Pulmonary artery endothelial cell (primary cell): Measurements from ENCODE around the gene ZNF511. TPM values are rescaled to one million over a fixed set of nuclear protein-coding genes. Genes with fewer than 3 reads are reported as not detected.
"Not testable (repeated sequence)": the region's sequence is repeated elsewhere in the genome, so short reads cannot be mapped to it uniquely, and the experiment has no call there.

ENCODE experiments used
- DNase-seq: peaks from one replicate; pipeline ENCODE4 v3.0.0-alpha.2; 2011; ENCODE audit warnings: low read depth, low spot score
- total RNA-seq: library from RNA; depleted of rRNA; stranded (reverse); fragments of >200 nt; gene quantifications from 2 replicates; pipeline ENCODE4 v1.2.3, GENCODE V29; 2014

ZNF511 gene
- total RNA-seq, 1 donor from 2014 or later = 27.4 TPM

DNA sequence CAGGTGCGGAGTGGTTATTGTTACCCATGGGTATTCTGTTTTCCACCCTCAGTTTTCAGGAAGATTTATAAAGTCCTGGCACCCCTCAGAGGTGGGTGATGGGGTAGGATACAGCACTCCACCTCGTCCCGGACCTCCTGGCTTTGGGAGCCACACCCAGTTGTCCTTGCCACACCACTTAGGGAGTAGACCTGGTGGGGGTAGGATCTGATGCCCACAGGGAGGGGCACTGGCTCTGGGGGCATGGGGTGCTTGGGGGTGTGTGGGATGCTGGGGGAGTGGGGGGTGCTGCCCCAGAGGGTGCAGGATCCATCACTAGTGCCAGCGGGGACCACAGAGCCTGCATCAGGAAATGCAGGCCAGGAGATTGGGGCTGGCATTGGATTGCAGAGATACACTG is 4.5 kb downstream of the ZNF511 start:
- no peak for DNase-seq

DNA sequence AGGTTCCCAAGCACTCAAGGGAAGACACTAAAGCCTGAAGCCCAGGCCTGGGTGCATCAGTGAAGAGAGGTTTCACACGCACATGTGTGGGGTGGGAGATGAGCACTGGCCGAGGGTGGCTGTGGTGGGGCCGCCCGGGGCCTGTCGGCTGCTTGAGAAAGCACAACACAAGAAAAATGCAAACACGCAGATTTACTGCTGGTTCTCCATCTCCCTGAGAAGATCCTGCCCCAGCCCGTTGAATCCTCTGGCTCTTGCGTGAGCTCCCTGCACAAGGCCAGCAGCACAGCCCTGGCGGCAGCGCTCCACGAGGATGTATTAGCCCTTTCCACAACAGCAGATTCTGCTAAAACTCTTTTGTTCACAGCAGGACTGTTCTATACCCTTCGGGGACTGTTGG is 6.2 kb downstream of the ZNF511 start:
- DNase-seq = no peak

DNA sequence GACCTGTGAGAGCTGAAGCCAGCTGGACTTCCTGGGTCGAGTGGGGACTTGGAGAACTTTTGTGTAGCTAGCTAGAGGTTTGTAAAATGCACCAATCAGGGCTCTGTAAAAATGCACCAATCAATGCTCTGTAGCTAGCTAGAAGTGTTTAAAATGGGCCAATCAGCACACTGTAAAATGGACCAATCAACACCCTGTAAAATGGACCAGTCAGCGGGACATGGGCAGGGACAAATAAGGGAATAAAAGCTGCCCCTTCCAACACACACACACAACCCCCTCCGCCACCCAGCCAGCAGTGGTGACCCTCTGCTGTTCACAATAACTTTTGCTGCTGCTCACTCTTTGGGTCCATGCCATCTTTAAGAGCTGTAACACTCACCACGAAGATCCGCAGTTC is 7.1 kb downstream of the ZNF511 start:
- DNase-seq = no peak

- no peak for DNase-seq
These were observed 7.6 kb downstream of the ZNF511 start for GRCh38 chr10:133316266-133316665.

- DNase-seq = no peak
These were observed 8.0 kb downstream of the ZNF511 start for GRCh38 chr10:133316732-133317131.

- no peak for DNase-seq
These were observed 9.9 kb downstream of the ZNF511 start for GRCh38 chr10:133318494-133319127.

DNA sequence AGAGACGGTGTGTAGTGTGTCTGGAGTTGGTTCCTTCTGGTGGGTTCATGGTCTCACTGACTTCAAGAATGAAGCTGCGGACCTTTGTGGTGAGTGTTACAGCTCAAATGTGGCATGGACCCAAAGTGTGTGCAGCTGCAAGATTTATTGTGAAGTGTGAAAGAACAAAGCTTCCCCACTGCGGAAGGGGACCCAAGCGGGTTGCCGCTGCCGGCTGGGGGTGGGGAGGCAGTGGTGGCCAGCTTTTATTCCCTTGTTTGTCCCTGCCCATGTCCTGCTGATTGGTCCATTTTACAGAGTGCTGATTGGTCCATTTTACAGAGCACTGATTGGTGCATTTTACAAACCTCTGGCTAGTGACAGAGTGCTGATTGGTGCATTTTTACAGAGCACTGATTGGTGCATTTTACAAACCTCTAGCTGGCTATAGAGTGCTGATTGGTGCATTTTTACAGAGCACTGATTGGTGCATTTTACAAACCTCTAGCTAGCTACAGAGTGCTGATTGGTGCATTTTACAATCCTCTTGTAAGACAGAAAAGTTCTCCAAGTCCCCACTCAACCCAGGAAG is 12.2 kb downstream of the ZNF511 start:
- not testable (repeated sequence) for DNase-seq

GRCh38 chr10:133322064-133322709 is 13.5 kb downstream of the ZNF511 start:
- DNase-seq = not testable (repeated sequence)

DNA sequence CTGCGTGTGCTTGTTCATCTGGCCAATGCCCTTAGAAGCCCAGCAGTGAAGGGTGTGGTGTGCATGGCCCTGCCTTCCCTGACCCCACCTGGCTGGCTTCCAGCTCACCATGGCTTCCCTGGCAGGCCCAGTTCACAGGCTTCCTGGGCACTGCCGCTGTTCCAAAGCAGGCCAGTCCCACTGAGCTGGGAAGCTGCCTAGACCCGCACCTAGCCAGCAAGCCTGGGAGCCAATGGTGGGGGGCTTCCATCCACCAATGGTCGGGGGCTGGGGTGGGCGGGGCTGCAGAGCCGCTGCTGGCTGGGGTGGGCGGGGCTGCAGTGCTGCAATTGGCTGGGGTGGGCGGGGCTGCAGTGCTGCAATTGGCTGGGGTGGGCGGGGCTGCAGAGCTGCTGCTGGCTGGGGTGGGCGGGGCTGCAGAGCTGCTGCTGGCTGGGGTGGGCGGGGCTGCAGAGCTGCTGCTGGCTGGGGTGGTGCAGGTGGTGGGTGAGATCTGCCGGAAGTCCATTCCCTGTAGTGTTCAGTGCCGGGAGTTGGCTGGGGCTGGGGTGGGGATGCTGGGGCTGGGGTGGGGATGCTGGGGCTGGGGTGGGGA is 15.6 kb downstream of the ZNF511 start:
- no peak for DNase-seq

GRCh38 chr10:133324857-133325260 is 16.1 kb downstream of the ZNF511 start:
- no peak for DNase-seq

DNA sequence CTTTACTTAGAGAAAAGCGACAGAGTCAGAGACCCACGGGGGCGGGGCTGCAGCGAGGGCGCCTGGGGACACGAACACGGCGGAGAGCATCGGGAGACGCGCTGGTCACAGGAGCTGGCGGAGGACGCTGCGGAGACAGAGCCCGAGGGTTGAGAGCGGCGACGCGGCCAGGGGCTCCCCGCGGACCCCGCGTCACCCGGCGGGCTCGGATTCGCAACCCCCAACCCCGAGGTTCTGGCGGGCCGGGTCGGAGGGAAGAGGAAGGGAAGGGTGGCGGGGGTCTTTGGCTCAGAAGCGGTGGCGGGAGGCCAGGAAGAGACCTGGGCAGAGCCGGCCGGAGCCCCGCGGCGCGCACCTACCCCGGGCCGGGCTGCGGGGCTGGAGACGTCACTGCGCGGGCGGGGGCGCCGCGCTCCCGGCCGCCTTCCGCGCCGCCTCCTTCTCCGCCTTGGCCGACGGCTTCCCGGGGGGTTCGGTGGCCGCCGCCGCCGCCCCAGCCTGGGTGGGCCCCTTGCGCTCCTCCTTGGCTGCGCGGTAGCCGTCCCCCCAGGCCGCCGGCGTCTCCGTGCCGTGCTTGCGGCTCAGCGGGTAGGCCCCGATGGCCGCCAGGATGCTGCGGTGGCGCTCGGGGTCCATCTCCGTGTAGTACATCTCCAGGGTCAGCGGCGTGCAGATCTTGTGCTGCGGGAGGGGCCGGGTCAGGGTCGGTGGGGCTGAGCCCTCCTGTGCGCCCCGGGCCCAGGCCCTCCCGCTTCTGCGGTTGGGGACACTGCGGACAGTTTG is 16.9 kb downstream of the ZNF511 start:
- DNase-seq = no peak

GRCh38 chr10:133326223-133326551 is 17.5 kb downstream of the ZNF511 start:
- no peak for DNase-seq

DNA sequence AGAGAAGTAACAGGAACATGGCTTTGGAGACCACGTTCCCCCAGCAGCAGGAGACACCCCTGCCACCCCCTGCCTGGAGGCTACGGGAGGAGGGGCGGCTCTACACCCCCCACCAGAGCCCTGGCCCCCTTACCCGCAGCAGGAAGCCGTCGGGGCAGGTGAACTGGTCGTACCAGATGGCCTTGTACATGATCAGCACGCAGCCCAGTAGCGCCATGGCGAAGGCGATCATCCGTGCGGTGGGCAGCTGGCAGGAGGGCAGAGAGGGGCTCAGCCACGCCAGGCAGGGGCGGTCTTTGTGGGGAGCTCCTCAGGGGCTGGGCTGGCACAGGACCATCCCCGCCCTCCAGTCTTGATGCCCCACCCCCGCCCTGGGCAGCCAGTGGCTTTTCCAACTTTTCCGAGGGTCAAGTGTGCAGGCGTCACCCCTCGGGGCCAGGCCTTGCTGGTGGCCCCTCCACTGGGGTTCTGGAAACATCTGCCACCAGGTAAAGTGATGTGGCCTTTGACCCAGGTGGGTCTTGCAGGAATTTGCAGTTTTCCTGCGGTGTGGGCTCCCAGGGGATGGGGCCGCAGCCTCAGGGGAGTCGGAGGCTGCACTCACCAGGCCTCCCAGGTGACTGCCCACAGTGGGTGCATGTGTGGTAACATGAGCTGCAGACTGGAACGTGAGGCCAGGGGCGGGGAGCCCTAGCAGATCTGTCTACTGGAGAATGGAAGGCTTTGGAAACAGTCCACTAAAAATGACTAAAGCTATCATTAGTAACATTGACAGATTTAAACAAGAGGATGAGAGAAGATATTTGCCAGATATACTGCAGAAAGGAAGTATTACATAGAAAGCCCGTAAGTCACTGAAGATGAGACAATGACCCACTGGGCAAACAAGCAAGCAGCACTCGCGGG is 18.3 kb downstream of the ZNF511 start:
- DNase-seq = no peak

GRCh38 chr10:133327651-133328357 is 19.1 kb downstream of the ZNF511 start:
- no peak for DNase-seq

- DNase-seq = no peak
These were observed 19.9 kb downstream of the ZNF511 start for GRCh38 chr10:133328358-133329343.

- DNase-seq = peak; percentile 27
These were observed 20.9 kb downstream of the ZNF511 start for GRCh38 chr10:133329491-133330202.

DNA sequence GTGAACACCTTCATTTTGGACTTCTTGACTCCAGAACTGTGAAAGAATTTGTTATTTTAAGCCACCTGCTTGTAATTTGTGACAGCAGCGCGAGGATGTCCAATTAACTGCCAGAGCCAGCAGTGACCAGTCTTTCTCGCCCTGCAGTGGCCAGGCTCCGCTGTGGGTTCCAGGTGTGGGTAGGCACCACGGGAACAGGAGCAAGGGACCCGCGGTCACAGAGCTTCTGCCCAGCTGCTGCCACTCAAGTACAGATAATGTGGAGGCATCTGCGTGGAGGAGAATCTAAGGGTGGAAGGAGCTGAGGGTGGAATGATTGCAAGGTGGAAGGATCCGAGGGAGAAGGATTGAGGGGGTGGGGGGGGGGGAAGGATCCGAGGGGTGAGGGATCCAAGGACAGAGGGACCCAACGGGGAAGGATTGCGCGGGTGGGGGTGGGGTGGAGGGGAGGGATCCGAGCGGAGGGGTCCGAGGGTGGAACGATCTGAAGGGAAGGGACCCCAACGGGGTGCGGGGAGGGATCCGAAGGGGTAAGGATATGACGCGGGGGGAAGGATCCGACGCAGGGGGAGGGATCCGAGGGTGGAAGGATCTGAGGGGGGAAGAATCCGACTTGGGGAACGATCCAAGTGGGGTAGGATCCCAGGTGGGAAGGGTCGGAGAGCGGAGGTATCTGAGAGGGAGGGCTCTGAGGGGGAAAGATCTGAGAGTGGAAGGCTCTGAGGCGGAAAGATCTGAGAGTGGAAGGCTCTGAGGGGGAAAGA is 24.4 kb downstream of the ZNF511 start:
- no peak for DNase-seq
